ENCODE measurements around the gene MPI. TPM values are rescaled to one million over a fixed set of nuclear protein-coding genes. Genes with fewer than 3 reads are reported as not detected.

MPI gene
- total RNA-seq, 1 donor from 2014 or later: 35.0 TPM

DNA sequence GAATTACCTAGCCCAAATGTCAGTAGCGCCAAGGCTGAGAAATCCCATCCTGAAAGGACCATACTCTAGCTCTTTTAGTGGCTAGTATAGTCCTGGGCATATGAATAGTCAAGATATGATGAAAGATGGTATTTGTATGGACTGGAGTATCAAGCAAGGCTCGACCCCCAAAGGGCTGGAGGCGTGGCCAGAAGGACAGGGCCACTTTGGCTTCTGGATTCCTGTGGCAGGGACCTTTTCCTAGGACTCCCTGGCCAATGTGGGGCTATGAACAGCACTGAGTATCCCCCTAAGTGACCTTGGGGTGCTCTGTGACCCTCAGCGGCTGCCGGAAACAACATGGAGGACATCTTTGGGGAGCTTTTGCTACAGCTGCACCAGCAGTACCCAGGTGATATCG, 6.0 kb downstream of the MPI start:
- peaks cover 23% of the 10 kb centered on the region for H3K36me3 ChIP-seq (ENCODE audit: control insufficient read depth, insufficient read depth, low read length)

DNA sequence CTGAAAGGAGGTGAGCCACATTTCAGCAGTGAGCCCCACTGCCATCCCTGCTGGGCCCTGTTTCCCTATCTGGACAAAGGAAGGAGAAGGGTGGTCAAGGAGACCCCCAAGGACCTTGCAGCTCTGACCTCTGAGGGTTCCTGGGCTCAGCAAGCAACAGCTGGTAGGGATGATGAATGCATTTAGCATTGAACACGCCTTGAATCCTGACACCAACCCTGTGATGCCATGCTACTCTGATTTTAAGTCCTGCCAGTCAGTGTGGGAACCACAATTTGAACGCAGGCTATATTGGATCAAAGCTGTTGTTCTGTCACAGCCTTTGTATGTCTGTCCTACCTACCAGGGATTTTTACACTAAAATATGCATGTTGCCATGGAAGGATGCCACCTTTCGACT, 6.5 kb downstream of the MPI start:
- peaks cover 21% of the 10 kb centered on the region for H3K36me3 ChIP-seq (ENCODE audit: control insufficient read depth, insufficient read depth, low read length)
- H3K27me3 ChIP-seq (ENCODE audit: control insufficient read depth, insufficient read depth, low read length): no peaks in the 10 kb centered on the region
- DNase-seq (ENCODE audit: low read depth): no peak
- no peak for FAIRE-seq
- TF ChIP-seq, protein P1, sequence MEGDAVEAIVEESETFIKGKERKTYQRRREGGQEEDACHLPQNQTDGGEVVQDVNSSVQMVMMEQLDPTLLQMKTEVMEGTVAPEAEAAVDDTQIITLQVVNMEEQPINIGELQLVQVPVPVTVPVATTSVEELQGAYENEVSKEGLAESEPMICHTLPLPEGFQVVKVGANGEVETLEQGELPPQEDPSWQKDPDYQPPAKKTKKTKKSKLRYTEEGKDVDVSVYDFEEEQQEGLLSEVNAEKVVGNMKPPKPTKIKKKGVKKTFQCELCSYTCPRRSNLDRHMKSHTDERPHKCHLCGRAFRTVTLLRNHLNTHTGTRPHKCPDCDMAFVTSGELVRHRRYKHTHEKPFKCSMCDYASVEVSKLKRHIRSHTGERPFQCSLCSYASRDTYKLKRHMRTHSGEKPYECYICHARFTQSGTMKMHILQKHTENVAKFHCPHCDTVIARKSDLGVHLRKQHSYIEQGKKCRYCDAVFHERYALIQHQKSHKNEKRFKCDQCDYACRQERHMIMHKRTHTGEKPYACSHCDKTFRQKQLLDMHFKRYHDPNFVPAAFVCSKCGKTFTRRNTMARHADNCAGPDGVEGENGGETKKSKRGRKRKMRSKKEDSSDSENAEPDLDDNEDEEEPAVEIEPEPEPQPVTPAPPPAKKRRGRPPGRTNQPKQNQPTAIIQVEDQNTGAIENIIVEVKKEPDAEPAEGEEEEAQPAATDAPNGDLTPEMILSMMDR (IDR thresholded peaks at IDR 0.05; ENCODE audit: insufficient read depth, low read length, severe bottlenecking): no peak
- no peak overlapping the region for H3K4me3 ChIP-seq (ENCODE audit: low read depth, low read length)

More for the DNA sequence above, 6.0 kb downstream of the MPI start:
- H3K27me3 ChIP-seq (ENCODE audit: control insufficient read depth, insufficient read depth, low read length): no peaks in the 10 kb centered on the region
- no peak overlapping the region for H3K4me3 ChIP-seq (ENCODE audit: low read depth, low read length)
- FAIRE-seq: no peak
- DNase-seq (ENCODE audit: low read depth): no peak
- TF ChIP-seq, protein P1 (IDR thresholded peaks at IDR 0.05; ENCODE audit: insufficient read depth, low read length, severe bottlenecking): no peak

- FAIRE-seq (no peak), DNase-seq (ENCODE audit: low read depth) (no peak)
- no peaks in the 10 kb centered on the region for H3K27me3 ChIP-seq (ENCODE audit: control insufficient read depth, insufficient read depth, low read length)
- no peak overlapping the region for H3K4me3 ChIP-seq (ENCODE audit: low read depth, low read length)
- H3K36me3 ChIP-seq (ENCODE audit: control insufficient read depth, insufficient read depth, low read length): peaks cover 22% of the 10 kb centered on the region
- TF ChIP-seq, protein P1 (IDR thresholded peaks at IDR 0.05; ENCODE audit: insufficient read depth, low read length, severe bottlenecking): no peak
Measured at GRCh38 chr15:74897300-74897701, 7.5 kb downstream of the MPI start.

- DNase-seq (ENCODE audit: low read depth): peak; percentile 43
- H3K4me3 ChIP-seq (ENCODE audit: low read depth, low read length): no peak overlapping the region
- no peaks in the 10 kb centered on the region for H3K27me3 ChIP-seq (ENCODE audit: control insufficient read depth, insufficient read depth, low read length)
- TF ChIP-seq, protein P1 (IDR thresholded peaks at IDR 0.05; ENCODE audit: insufficient read depth, low read length, severe bottlenecking): peak; percentile 76
- H3K36me3 ChIP-seq (ENCODE audit: control insufficient read depth, insufficient read depth, low read length): peaks cover 33% of the 10 kb centered on the region
- no peak for FAIRE-seq
Measured at GRCh38 chr15:74901612-74902063, 11.8 kb downstream of the MPI start.

GRCh38 chr15:74902295-74903075, 12.6 kb downstream of the MPI start:
- TF ChIP-seq, protein P1 (IDR thresholded peaks at IDR 0.05; ENCODE audit: insufficient read depth, low read length, severe bottlenecking): no peak
- Histone ChIP-seq H3K4me3 (ENCODE audit: low read depth, low read length) (no peak overlapping the region), H3K27me3 (ENCODE audit: control insufficient read depth, insufficient read depth, low read length) (no peaks in the 10 kb centered on the region), H3K36me3 (ENCODE audit: control insufficient read depth, insufficient read depth, low read length) (peaks cover 32% of the 10 kb centered on the region)
- FAIRE-seq (no peak), DNase-seq (ENCODE audit: low read depth) (no peak)

Measured in bronchial epithelial cell (primary cell).